Fibroblast of peridontal ligament (primary cell): ENCODE results near the gene ACTR8.

Experiments used
- DNase-seq: peaks from one replicate; pipeline ENCODE4 v3.0.0-alpha.2; 2010; ENCODE audit errors: extremely low read depth

ACTR8 gene

GRCh38 chr3:53817809-53818208 lies 64.1 kb downstream of the ACTR8 start:
- DNase-seq, result no peak

DNA sequence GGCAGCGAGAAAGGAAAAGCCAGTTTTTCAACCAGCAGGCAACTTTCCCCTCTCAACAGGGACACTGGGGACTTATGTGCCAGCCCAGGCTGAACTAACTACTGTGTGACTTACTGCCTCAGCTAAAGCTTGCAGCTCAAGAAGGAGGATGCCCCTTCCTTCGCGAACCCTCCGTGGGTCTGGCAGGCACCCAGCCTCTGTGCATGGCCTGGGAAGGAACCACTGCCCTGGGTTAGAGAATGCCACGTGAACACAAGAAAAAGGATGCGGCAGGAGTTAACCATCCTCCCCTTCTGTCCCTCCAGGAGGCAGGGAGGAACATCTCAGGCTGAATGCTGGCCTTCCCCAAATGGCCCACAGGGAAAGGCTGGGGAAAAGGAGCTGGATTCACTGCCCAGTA lies 64.7 kb downstream of the ACTR8 start:
- DNase-seq, result no peak
